Pulmonary artery endothelial cell (primary cell): ENCODE results near the gene ERH. TPM values are rescaled to one million over a fixed set of nuclear protein-coding genes. Genes with fewer than 3 reads are reported as not detected.
"Not testable (repeated sequence)": the region's sequence is repeated elsewhere in the genome, so short reads cannot be mapped to it uniquely, and the experiment has no call there.

Experiments
- DNase-seq: peaks from one replicate; pipeline ENCODE4 v3.0.0-alpha.2; 2011; ENCODE audit warnings: low read depth, low spot score
- total RNA-seq: library from RNA; depleted of rRNA; stranded (reverse); fragments of >200 nt; gene quantifications from 2 replicates; pipeline ENCODE4 v1.2.3, GENCODE V29; 2014

ERH gene
- total RNA-seq, 1 donor from 2014 or later, result 183 TPM

DNA sequence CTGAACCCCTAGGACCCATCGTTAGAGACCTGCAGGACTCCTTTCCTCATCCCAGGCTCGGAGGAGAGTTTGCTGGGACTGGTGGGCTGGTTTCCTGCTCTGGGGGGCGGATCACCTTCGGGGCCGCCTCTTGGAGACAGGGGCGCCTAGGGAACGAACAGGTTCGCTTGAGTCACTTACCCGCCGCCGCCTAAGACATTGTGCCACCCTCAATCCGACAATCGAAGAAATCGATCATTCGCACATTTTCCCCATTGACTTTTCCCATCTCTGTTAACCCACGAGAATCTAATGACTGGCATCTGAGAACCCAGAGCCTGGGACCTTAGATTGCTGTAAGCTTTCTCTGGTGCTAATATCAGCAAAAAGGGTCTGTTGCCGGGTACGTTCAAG is 715 bp upstream of the ERH start:
- DNase-seq, result no peak

DNA sequence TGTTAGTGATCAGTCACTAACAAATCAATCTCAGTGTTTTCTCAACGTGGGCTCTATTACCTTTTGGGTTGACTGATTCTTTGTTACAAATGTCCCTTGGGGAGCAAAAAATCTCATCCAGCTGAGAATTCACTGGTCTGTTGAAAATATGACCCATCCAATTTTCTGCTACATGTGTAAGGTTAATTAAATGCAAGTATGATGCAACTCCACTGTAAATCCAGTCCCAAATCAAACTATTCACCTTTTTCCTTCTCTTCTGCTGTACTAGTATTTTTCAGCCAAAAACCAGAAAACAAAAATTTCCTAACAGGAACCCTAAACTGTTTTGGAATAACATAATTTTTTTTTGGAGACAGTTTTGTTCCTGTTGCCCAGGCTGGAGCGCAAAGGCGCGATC is 2.2 kb downstream of the ERH start:
- DNase-seq, result no peak

DNA sequence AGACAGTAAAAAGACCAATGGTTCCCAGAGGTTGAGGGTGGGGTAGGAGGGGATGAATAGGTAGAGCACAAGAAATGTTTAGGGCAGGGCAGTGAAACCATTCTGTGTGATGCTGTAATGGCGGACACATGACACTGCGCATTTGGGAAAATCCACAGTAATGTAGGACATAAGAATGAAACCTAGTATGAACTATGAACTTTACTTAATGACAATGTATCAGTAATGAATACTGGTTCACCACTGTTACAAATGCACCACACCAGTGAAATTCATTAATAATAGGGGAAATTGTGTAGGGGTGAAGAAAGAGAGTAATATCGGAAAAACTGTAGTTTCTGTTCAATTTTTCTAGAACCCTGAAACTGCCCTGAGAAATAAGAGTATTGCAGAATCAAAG is 5.6 kb downstream of the ERH start:
- DNase-seq, result no peak

DNA sequence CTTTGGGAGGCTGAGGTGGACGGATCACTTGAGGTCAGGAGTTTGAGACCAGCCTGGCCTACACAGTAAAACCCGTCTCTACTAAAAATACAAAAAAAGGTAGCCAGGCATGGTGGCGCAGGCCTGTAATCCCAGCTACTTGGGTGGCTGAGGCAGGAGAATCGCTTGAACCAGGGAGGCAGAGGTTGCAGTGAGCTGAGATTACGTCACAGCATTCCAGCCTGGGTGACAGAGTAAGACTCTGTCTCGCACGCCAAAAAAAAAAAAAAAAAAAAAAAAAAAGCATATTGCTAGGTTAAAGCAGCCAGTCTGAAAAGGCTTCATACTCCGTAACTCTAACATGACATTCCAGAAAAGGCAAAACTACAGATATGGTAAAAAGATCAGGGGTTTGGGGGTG is 6.7 kb downstream of the ERH start:
- not testable (repeated sequence) for DNase-seq

- DNase-seq, result no peak
Observed at GRCh38 chr14:69387311-69387710, 10.8 kb downstream of the ERH start.

DNA sequence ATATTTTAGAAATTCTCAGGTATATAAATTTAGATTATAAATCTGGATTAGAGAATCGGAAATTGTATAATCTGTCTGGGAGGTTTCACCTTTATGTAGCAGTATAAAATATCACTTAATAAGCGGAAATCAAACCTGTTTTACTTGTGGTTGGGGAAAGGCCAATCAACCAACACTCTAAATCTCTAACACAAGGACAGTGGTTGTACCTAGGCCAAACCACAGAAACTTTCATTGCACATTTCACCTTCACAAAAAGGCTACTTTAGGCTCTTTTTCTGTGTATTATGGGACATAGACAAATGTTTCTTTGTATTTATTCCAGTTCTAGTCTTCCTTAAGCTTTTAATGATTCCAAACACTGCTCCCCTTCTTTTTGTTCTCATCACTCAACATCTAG is 19.8 kb downstream of the ERH start:
- DNase-seq, result no peak

DNA sequence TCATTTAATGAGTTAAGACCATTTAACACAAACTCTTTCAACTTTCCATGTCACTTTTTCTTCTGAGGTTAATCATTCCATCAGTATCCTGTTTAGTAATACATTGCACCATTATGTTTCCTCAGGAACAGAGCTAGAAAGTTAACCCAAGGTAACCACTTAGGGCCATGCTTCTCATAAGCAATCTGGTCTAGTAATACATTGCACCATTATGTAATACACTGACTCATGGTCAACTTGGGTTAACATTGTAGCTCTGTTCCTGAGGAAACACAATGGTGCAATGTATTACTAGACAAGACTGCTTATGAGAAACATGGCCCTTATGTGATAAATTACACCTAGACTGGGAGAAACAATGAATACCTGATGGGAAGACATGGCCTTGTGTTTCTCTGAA is 21.7 kb downstream of the ERH start:
- no peak for DNase-seq

DNA sequence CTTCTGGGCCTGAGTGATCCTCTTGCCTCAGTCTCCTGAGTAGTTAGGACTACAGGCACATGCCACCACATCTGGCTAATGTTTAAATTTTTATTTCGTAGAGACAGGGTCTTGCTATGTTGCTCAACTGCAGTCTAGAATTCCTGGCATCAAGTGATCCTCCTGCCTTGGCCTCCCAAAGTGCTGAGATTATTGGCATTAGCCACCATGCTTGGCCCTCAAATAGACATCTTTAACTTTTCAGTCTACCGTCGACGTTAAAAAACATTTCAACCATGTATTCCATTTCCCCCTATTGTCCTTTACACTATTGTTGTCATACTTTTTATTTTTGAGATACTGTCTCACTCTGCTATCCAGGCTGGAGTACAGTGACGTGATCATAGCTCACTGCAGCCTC is 22.4 kb downstream of the ERH start:
- DNase-seq, result no peak

- DNase-seq, result no peak
Observed at GRCh38 chr14:69375182-69375581, 22.9 kb downstream of the ERH start.

- no peak for DNase-seq
Observed at GRCh38 chr14:69374235-69374634, 23.9 kb downstream of the ERH start.

DNA sequence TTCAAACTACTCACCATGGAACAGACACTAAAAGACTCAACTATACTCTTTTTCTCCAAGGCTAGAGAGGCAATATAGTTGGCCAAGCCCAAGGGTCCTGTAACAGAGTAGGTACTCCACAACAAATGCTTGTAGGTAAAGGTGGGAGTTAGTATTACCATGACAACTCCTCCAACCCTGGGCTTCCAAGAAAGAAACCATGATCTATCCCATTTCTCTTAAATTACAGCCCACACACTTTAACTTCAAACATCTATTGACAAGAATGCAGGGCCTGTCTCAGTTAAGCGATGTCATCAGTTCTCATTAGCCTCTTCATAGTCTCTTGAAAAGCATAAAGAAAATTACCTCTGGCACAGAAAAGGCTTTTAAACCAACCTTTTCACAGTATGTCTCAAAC is 25.0 kb downstream of the ERH start:
- no peak for DNase-seq

- no peak for DNase-seq
Observed at GRCh38 chr14:69372146-69372545, 26.0 kb downstream of the ERH start.

DNA sequence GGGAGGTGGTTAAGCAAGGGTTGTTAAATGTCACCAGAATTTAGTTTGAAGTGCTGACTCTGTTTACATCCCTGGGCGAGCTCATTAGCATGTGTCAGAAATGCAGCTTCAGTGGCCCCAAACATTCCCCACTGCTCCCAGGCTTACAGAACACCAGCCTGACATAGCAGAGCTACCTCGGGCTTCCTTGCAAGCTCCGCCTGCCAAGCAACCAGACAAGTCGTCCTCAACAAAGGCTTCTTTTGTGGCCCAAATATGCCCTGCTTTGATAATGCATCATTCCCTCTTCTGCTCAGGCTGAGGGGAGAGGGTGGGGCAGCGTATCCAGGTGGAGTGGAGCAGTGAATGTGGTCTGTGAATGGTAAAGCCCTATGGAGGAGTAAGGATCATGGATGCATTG is 28.0 kb downstream of the ERH start:
- no peak for DNase-seq

- no peak for DNase-seq
Observed at GRCh38 chr14:69368381-69368780, 29.7 kb downstream of the ERH start.

- no peak for DNase-seq
Observed at GRCh38 chr14:69366761-69367160, 31.3 kb downstream of the ERH start.

DNA sequence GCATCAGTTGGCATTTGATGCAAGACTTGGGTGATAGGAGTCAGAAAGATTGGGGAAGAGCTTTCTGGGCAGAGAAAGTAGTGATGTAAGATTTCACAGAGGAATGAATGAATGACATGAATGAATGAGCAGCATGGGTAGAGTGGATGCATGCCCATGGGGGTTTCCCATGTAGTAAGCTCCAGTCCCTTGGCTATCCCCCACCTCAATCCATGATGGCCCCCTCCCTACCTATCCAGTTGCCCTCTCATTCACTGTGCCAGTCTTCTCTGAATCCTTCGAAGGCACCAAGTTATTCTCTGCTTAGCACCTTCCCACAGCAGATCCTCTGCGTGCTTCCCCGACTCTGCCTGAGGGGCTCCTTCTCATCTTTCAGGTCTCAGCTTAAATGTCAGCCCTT is 32.0 kb downstream of the ERH start:
- no peak for DNase-seq

DNA sequence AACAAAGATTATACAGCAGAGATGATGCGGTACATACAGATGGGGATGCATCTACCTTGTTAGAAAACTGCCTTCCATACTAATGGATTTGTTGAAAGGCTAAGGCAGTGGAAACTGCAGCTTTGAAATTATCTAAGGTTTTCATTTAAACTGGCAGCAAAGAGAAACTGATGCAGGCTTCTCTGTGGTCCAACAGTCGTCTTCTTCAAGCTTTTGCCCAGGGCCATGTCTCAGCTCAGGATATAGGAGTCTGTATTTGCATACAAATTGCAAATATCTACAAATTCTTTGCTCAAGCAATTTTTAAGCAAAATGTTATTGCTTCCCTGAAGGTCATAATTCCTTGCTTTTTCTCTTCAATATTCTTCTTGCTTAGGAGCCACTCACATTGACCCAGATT is 33.7 kb downstream of the ERH start:
- no peak for DNase-seq

DNA sequence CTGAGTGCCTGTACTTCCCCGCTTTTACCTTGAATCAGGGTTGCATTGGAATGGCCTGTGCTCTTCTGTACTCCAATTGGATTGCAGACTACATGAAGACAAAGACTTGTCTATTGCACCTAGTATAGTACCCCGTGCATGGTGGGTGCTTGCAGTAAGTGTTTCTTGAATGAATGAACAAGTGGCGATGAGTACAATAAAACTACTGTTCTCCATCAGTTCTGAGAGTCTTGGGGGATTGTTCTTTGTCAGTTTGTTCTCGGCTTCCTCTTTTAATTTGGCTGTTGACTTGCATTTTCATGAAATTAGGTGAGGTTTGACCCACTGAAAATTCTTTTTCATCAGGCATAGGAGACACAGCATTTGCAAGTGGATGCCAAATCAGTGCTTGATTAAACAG is 34.1 kb downstream of the ERH start:
- DNase-seq, result no peak

- no peak for DNase-seq
Observed at GRCh38 chr14:69363055-69363454, 35.0 kb downstream of the ERH start.

DNA sequence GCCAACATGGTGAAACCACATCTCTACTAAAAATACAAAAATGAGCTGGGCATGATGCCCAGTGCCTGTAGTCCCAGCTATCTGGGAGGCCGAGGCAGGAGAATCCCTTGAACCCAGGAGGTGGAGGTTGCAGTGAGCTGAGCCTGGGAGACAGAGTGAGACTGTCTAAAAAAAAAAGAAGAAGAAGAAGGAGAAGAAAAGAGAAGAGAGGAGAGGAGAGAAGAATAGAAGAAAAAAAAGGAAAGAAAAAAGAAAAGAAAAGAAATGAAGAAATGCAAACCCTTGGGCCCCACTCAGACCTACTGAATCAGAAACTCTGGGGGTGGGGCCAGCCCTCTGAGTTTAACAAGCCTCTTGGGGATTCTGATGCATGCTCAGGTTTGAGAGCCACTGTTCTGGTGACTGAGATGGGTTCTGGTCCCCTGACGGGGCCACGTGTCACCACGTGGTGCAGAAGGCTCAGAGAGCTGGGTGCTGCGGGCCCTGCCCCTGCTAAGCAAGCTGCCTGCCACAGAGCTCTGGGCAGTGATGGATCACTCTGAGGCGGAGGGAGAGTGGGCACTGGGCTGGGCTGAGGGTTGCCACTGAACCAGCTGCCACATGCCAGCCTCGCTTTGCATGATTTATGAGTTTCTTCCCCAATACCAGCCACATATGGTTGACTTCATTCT is 37.5 kb downstream of the ERH start:
- DNase-seq, result no peak

GRCh38 chr14:69358966-69359365 is 39.1 kb downstream of the ERH start:
- DNase-seq, result no peak

GRCh38 chr14:69358233-69358963 is 39.7 kb downstream of the ERH start:
- no peak for DNase-seq

DNA sequence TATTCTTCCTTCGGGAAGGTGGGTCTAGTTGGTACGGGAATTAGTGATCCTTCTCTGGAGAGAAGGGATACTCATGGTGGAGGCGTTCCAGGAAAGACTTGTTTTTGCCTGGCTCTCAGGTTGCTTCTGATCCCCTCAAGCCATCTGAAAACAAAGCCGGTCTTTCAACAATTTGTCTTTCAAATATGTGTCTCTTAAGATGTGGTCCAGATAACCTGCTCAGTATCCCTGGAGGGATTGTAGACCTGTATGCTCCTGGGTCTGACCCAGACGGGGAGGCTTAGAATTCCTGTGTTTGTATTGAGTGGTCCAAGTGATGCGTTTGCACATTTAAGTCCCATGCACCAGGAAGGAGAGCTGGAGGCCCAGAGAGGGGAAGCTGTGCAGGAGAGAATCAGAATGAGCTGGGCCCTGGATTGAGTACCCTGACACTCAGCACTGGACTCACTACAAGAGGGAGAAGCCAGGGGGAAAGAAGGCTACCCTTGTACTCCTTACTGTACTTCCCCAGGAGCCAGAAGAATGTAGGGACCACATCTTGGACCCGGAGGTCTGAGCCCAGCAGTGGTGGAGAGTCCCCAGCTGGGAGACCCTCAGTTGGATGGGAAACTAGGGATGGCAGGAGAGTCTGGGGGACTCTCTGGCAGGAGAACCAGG is 40.4 kb downstream of the ERH start:
- no peak for DNase-seq
